ENCODE data around the gene KIN. TPM values are rescaled to one million over a fixed set of nuclear protein-coding genes. Genes with fewer than 3 reads are reported as not detected.

KIN gene
- total RNA-seq, 1 experiment from 2014 or later = 13.0 TPM

GRCh38 chr10:7802606-7803005 lies 14.8 kb upstream of the KIN start:
- Mint-ChIP-seq H3K4me3 (ENCODE audit: unreplicated experiment) (no peak overlapping the region), H3K9me3 (ENCODE audit: unreplicated experiment) (no peaks in the 10 kb centered on the region), H3K27ac (ENCODE audit: low read depth, unreplicated experiment) (no peak overlapping the region), H3K27me3 (ENCODE audit: insufficient read depth, unreplicated experiment) (no peaks in the 10 kb centered on the region), H3K36me3 (ENCODE audit: insufficient read depth, unreplicated experiment) (peaks cover 99% of the 10 kb centered on the region), H3K4me1 (ENCODE audit: insufficient read depth, unreplicated experiment) (peaks cover 2% of the 10 kb centered on the region)
- no TSS peak for BruUV-seq (replicated peaks)
- POLR2A ChIA-PET = interaction anchor here (1.1 to 1.8 kb wide), 3 partner anchors 13 to 15 kb away, joined by 4 to 9 read pairs (median 7); partner anchors contain the start of genes ATP5F1C, KIN and TAF3
- intact Hi-C loops (cut with micrococcal nuclease) = no loop called here
- no peak for DNase-seq (ENCODE audit: unreplicated experiment)
- CTCF ChIA-PET = interaction anchor here (0.6 kb wide), 1 partner anchor 302 kb away, joined by 3 read pairs; no protein-coding TSS in a partner anchor
- TF ChIP-seq, protein P1, sequence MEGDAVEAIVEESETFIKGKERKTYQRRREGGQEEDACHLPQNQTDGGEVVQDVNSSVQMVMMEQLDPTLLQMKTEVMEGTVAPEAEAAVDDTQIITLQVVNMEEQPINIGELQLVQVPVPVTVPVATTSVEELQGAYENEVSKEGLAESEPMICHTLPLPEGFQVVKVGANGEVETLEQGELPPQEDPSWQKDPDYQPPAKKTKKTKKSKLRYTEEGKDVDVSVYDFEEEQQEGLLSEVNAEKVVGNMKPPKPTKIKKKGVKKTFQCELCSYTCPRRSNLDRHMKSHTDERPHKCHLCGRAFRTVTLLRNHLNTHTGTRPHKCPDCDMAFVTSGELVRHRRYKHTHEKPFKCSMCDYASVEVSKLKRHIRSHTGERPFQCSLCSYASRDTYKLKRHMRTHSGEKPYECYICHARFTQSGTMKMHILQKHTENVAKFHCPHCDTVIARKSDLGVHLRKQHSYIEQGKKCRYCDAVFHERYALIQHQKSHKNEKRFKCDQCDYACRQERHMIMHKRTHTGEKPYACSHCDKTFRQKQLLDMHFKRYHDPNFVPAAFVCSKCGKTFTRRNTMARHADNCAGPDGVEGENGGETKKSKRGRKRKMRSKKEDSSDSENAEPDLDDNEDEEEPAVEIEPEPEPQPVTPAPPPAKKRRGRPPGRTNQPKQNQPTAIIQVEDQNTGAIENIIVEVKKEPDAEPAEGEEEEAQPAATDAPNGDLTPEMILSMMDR (IDR thresholded peaks at IDR 0.05; ENCODE audit: unreplicated experiment) = no peak

GRCh38 chr10:7797582-7797981 lies 9.8 kb upstream of the KIN start:
- H3K27me3 Mint-ChIP-seq (ENCODE audit: insufficient read depth, unreplicated experiment) = no peaks in the 10 kb centered on the region
- POLR2A ChIA-PET = interaction anchor here (0.7 to 6.2 kb wide), 5 partner anchors 9 to 1361 kb away, joined by 4 to 59 read pairs (median 12); partner anchors contain the start of genes ATP5F1C, KIN and TAF3
- DNase-seq (ENCODE audit: unreplicated experiment) = peak; percentile 71
- intact Hi-C loops (cut with micrococcal nuclease) = no loop called here
- no TSS peak for BruUV-seq (replicated peaks)
- H3K36me3 Mint-ChIP-seq (ENCODE audit: insufficient read depth, unreplicated experiment) = peaks cover 77% of the 10 kb centered on the region
- no peak overlapping the region for H3K4me3 Mint-ChIP-seq (ENCODE audit: unreplicated experiment)
- CTCF ChIA-PET = no interaction called here
- peaks cover 27% of the 10 kb centered on the region for H3K4me1 Mint-ChIP-seq (ENCODE audit: insufficient read depth, unreplicated experiment)
- TF ChIP-seq, protein P1 (IDR thresholded peaks at IDR 0.05; ENCODE audit: unreplicated experiment) = no peak
- no peaks in the 10 kb centered on the region for H3K9me3 Mint-ChIP-seq (ENCODE audit: unreplicated experiment)
- H3K27ac Mint-ChIP-seq (ENCODE audit: low read depth, unreplicated experiment) = peak overlapping the region; percentile 50

DNA sequence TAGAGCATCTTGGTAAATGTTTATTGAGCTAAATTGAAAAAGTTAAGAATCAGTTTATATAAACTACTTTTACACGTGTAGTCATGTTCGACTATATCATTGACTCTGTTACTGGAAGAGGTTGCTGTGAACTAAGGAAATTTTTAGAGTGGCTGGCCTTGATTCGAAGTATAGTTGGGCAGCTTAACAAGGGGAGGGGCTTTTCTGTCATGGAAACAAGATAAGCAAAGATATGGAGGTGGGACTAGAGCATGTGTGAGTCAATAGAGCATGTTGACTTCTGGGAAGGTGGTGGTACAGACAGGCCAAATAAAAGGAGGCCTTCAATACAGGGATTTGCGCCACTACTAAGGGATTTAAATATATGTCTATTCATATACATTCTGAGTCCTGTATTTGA lies 7.8 kb upstream of the KIN start:
- intact Hi-C loops (cut with micrococcal nuclease) = no loop called here
- BruUV-seq (replicated peaks) = no TSS peak
- Mint-ChIP-seq H3K36me3 (ENCODE audit: insufficient read depth, unreplicated experiment) (peaks cover 70% of the 10 kb centered on the region), H3K27ac (ENCODE audit: low read depth, unreplicated experiment) (peak overlapping the region; percentile 17), H3K4me3 (ENCODE audit: unreplicated experiment) (no peak overlapping the region), H3K4me1 (ENCODE audit: insufficient read depth, unreplicated experiment) (peaks cover 45% of the 10 kb centered on the region), H3K27me3 (ENCODE audit: insufficient read depth, unreplicated experiment) (no peaks in the 10 kb centered on the region), H3K9me3 (ENCODE audit: unreplicated experiment) (no peaks in the 10 kb centered on the region)
- ChIA-PET CTCF (interaction anchor here (0.5 to 0.9 kb wide), 2 partner anchors 115 to 270 kb away, joined by 3 to 5 read pairs; no protein-coding TSS in a partner anchor), POLR2A (interaction anchor here (0.6 to 6.2 kb wide), 2 partner anchors 7 to 64 kb away, joined by 3 to 59 read pairs; partner anchors contain the start of genes ATP5F1C and KIN)
- DNase-seq (ENCODE audit: unreplicated experiment) = no peak
- TF ChIP-seq, protein P1 (IDR thresholded peaks at IDR 0.05; ENCODE audit: unreplicated experiment) = no peak

DNA sequence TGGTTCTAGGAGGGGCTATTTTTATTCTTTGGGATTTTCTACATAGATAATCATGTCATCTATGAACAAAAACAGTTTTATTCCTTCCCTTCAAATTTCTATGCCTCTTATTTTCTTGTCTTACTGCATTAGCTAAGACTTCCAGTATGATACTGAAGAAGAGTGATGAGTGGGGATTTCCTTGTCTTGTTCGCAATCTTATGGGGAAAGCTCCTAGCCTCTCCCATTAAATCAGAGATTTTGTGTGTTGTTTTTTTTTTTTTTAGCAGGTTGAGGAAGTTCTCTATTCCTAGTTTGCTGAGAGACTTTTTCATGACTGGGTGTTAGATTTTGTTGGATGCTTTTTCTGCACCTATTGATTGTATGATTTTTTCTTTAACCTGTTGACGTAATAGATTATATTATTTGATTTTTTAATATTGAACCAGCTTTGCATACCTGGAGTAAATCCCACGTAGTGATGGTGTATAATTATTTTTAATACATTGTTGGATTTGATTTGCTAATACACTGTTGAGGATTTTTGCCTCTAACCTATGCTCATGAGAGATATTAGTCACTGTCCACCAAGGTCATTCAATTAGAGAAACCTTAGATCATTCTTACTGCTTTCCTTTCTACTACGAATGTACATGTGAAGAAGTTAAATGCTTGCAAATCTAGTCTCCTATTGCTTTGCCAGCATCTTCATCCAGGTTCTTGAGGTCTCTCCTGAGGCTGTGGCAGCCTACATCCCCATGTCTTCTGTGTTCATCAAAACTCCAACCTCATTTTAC lies 6.6 kb upstream of the KIN start:
- Mint-ChIP-seq H3K27ac (ENCODE audit: low read depth, unreplicated experiment) (peak overlapping the region; percentile 19), H3K27me3 (ENCODE audit: insufficient read depth, unreplicated experiment) (no peaks in the 10 kb centered on the region), H3K9me3 (ENCODE audit: unreplicated experiment) (no peaks in the 10 kb centered on the region), H3K4me3 (ENCODE audit: unreplicated experiment) (no peak overlapping the region), H3K36me3 (ENCODE audit: insufficient read depth, unreplicated experiment) (peaks cover 65% of the 10 kb centered on the region), H3K4me1 (ENCODE audit: insufficient read depth, unreplicated experiment) (peaks cover 50% of the 10 kb centered on the region)
- TF ChIP-seq, protein P1 (IDR thresholded peaks at IDR 0.05; ENCODE audit: unreplicated experiment) = no peak
- no peak for DNase-seq (ENCODE audit: unreplicated experiment)
- intact Hi-C loops (cut with micrococcal nuclease) = no loop called here
- POLR2A ChIA-PET = interaction anchor here (0.5 kb wide), 1 partner anchor 29 kb away, joined by 3 read pairs; no protein-coding TSS in a partner anchor
- CTCF ChIA-PET = interaction anchor here (0.6 to 0.9 kb wide), 2 partner anchors 16 to 30 kb away, joined by 3 to 4 read pairs; no protein-coding TSS in a partner anchor
- BruUV-seq (replicated peaks) = no TSS peak

All from MCF 10A (cell line).